ENCODE data around the gene RPL27. TPM values are rescaled to one million over a fixed set of nuclear protein-coding genes. Genes with fewer than 3 reads are reported as not detected.

Gene RPL27
- total and polyA plus RNA-seq, 2 of the 8 experiments (the other 6 are each of a cell fraction or from before 2014, with no cell fraction given) = 1,415 to 3,779 TPM

DNA sequence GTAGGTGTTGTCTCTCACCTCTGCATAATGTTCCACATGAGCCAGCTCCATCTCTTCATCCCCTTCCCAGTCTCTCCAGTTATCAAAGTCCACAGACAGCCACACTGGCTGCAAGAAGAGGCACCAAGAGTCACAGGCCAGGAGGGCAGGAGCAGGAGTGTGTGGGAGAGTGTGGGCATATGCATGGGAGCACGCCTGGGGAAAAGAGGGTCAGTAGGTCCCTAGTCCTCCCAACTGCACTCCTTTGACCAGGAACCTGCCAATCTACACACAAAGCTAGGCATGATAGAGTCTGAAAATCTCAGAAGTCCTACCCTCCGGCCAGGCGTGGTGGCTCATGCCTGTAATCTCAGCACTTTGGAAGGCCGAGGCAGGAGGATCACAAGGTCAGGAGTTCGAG is 26.6 kb upstream of the RPL27 start:
- POLR2A ChIA-PET (ENCODE audit: partially characterized antibody) = interaction anchor here (1.0 to 1.8 kb wide), 4 partner anchors 9 to 138 kb away, joined by 3 to 5 read pairs (median 4); partner anchors contain the start of genes PSME3 and RPL27
- no peaks in the 10 kb centered on the region for H3K79me2 ChIP-seq (ENCODE audit: control insufficient read depth in 1 of 2, insufficient read depth in 2 of 2, low read length in 2 of 2)
- no peak for TF ChIP-seq RXRA (IDR thresholded peaks at IDR 0.05; ENCODE audit: insufficient read depth, low read depth, low read length)
- no peak for TF ChIP-seq GABPA (IDR thresholded peaks at IDR 0.05; ENCODE audit: borderline replicate concordance, insufficient read depth, low read length)
- no peak for TF ChIP-seq MAFK (IDR thresholded peaks at IDR 0.05; ENCODE audit: low read depth, low read length)
- TF ChIP-seq CEBPB (IDR thresholded peaks at IDR 0.05; ENCODE audit: low read depth, low read length) = no peak
- no peak for TF ChIP-seq RBBP5 (IDR thresholded peaks at IDR 0.05; ENCODE audit: borderline replicate concordance, low read depth, low read length)
- TF ChIP-seq SRF (IDR thresholded peaks at IDR 0.05; ENCODE audit: low read depth, low read length) = no peak
- no peak for TF ChIP-seq CHD1 (IDR thresholded peaks at IDR 0.05; ENCODE audit: low read depth, low read length)
- no peak for TF ChIP-seq EZH2 (IDR thresholded peaks at IDR 0.05; ENCODE audit: low read depth, low read length, severe bottlenecking)
- H3K36me3 ChIP-seq (ENCODE audit: control insufficient read depth in 2 of 4, insufficient read depth in 4 of 4, low read length in 3 of 4) = no peaks in the 10 kb centered on the region
- H4K91ac ChIP-seq (replicated peaks; ENCODE audit: insufficient read length, low read length) = no peak overlapping the region
- H3K18ac ChIP-seq (ENCODE audit: extremely low read depth, low read length) = no peak overlapping the region
- no peak overlapping the region for H3K4me2 ChIP-seq (ENCODE audit: insufficient read depth in 1 of 2, low read depth in 2 of 2, low read length in 2 of 2)
- H4K20me1 ChIP-seq (replicated peaks in 1 of 2; ENCODE audit: control insufficient read depth in 1 of 2, insufficient read depth in 2 of 2, low read length in 2 of 2) = no peaks in the 10 kb centered on the region
- FAIRE-seq = no peak
- H3K56ac ChIP-seq (replicated peaks; ENCODE audit: insufficient read length, low read depth, low read length) = no peak overlapping the region
- H2BK5ac ChIP-seq (ENCODE audit: low read depth, low read length) = no peak overlapping the region
- no peak overlapping the region for H3K4me3 ChIP-seq (ENCODE audit: extremely low read depth in 1 of 4, insufficient read depth in 2 of 4, low read depth in 3 of 4, low read length in 4 of 4)
- H3K79me1 ChIP-seq (ENCODE audit: low read depth, low read length) = no peaks in the 10 kb centered on the region
- no peak overlapping the region for H2BK20ac ChIP-seq (ENCODE audit: low read length)
- H3K27ac ChIP-seq (ENCODE audit: low read depth, low read length) = no peak overlapping the region
- WGBS, 2 experiments (ENCODE audit: extremely low coverage in 1 of 2, insufficient coverage in 1 of 2, insufficient read length in 1 of 2, insufficient replicate concordance in 2 of 2, low coverage in 1 of 2, low lambda C conversion rate in 2 of 2, missing lambda C conversion rate in 1 of 2) = 90% methylated on average over 5 of the region's 5 CpGs; no CpG with 5 or more reads in 1 of the 2 experiments
- H3K23ac ChIP-seq (ENCODE audit: insufficient read length) = no peak overlapping the region
- no peak overlapping the region for H3K4ac ChIP-seq (replicated peaks; ENCODE audit: insufficient read length, low read depth, low read length)
- no peak overlapping the region for H2BK12ac ChIP-seq (ENCODE audit: low read depth, low read length)
- H2BK120ac ChIP-seq (replicated peaks; ENCODE audit: low read depth, low read length) = no peak overlapping the region
- no peaks in the 10 kb centered on the region for H3K4me1 ChIP-seq (replicated peaks in 1 of 4; ENCODE audit: control insufficient read depth in 3 of 4, insufficient read depth in 4 of 4, low read length in 3 of 4)
- H3K23me2 ChIP-seq (ENCODE audit: low read depth, low read length) = no peaks in the 10 kb centered on the region; the same call in 1 of the 2 replicates
- H4K8ac ChIP-seq (ENCODE audit: extremely low read depth, insufficient read depth, low read length) = no peak overlapping the region
- H2AK5ac ChIP-seq (ENCODE audit: low read depth, low read length) = no peak overlapping the region
- H2AFZ ChIP-seq (ENCODE audit: low read length) = no peak overlapping the region
- no peak overlapping the region for H2BK15ac ChIP-seq (ENCODE audit: low read length)
- H3K9ac ChIP-seq (replicated peaks in 1 of 4; ENCODE audit: extremely low read depth in 1 of 4, low read depth in 3 of 4, low read length in 3 of 4) = no peak overlapping the region
- no peaks in the 10 kb centered on the region for H3K27me3 ChIP-seq (replicated peaks in 1 of 4; ENCODE audit: control insufficient read depth in 3 of 4, extremely low read depth in 1 of 4, insufficient read depth in 3 of 4, low read length in 3 of 4)
- H4K5ac ChIP-seq (ENCODE audit: insufficient read length, low read depth, low read length) = no peak overlapping the region
- H3K14ac ChIP-seq (ENCODE audit: insufficient read length) = no peak overlapping the region
- H3K9me3 ChIP-seq (ENCODE audit: insufficient read depth in 2 of 2, low read depth in 1 of 2, low read length in 1 of 2) = peaks cover 0 to 3% of the 10 kb centered on the region in 2 experiments; a peak in 1 of 4 replicates
- no peak for DNase-seq (ENCODE audit: low read depth in 1 of 2, low spot score in 2 of 2)
- CTCF ChIA-PET (ENCODE audit: partially characterized antibody) = interaction anchor here (0.5 kb wide), 1 partner anchor 164 kb away, joined by 3 read pairs; no protein-coding TSS in a partner anchor

Measured in H1 (cell line).